ENCODE measurements around the gene OAF. TPM values are rescaled to one million over a fixed set of nuclear protein-coding genes. Genes with fewer than 3 reads are reported as not detected.
A peak's percentile ranks its signal among the peaks of the same experiment; 100 is the strongest.

Gene OAF
- total RNA-seq, 1 donor from 2014 or later: 216 TPM

- Histone ChIP-seq H3K27ac (no peak overlapping the region), H3K4me1 (no peaks in the 10 kb centered on the region), H3K27me3 (no peaks in the 10 kb centered on the region), H3K4me3 (no peak overlapping the region), H3K36me3 (no peaks in the 10 kb centered on the region), H3K9me3 (no peaks in the 10 kb centered on the region)
- peak in 1 of 2 donors; percentile 35 for DNase-seq (ENCODE audit: low spot score in 2 of 2)
- no peak for TF ChIP-seq CTCF (IDR thresholded peaks at IDR 0.05)
- intact Hi-C loops (cut with DNase I): no loop called here
Observed at GRCh38 chr11:120182372-120182771, 28.5 kb upstream of the OAF start.

- Histone ChIP-seq H3K4me3 (no peak overlapping the region), H3K27me3 (no peaks in the 10 kb centered on the region), H3K36me3 (no peaks in the 10 kb centered on the region), H3K4me1 (no peaks in the 10 kb centered on the region), H3K27ac (no peak overlapping the region), H3K9me3 (no peaks in the 10 kb centered on the region)
- intact Hi-C loops (cut with DNase I): no loop called here
- TF ChIP-seq CTCF (IDR thresholded peaks at IDR 0.05): peak in 1 of 3 experiments; percentile 14
- peak in 1 of 2 donors; percentile 62 for DNase-seq (ENCODE audit: low spot score in 2 of 2)
Observed at GRCh38 chr11:120182790-120183491, 27.9 kb upstream of the OAF start.

GRCh38 chr11:120183701-120184141, 27.1 kb upstream of the OAF start:
- intact Hi-C loops (cut with DNase I): no loop called here
- TF ChIP-seq CTCF (IDR thresholded peaks at IDR 0.05): no peak
- peak in 1 of 2 donors; percentile 50 for DNase-seq (ENCODE audit: low spot score in 2 of 2)
- H3K27me3 ChIP-seq: no peaks in the 10 kb centered on the region
- H3K27ac ChIP-seq: peak overlapping the region in 1 of 2 donors; percentile 4
- no peak overlapping the region for H3K4me3 ChIP-seq
- H3K4me1 ChIP-seq: no peaks in the 10 kb centered on the region
- H3K9me3 ChIP-seq: no peaks in the 10 kb centered on the region
- no peaks in the 10 kb centered on the region for H3K36me3 ChIP-seq

- DNase-seq (ENCODE audit: low spot score in 2 of 2): peak in 1 of 2 donors; percentile 63
- no peak for TF ChIP-seq CTCF (IDR thresholded peaks at IDR 0.05)
- no peak overlapping the region for H3K4me3 ChIP-seq
Observed at GRCh38 chr11:120184371-120184945, 26.4 kb upstream of the OAF start.

GRCh38 chr11:120184946-120185705, 25.7 kb upstream of the OAF start:
- peak overlapping the region in 1 of 2 donors; percentile 40 for H3K27ac ChIP-seq
- intact Hi-C loops (cut with DNase I): no loop called here

More at GRCh38 chr11:120184371-120184945, 26.4 kb upstream of the OAF start:
- no peaks in the 10 kb centered on the region for H3K36me3 ChIP-seq
- H3K9me3 ChIP-seq: no peaks in the 10 kb centered on the region
- no peaks in the 10 kb centered on the region for H3K4me1 ChIP-seq
- intact Hi-C loops (cut with DNase I): no loop called here
- H3K27me3 ChIP-seq: no peaks in the 10 kb centered on the region
- peak overlapping the region in 1 of 2 donors; percentile 40 for H3K27ac ChIP-seq

More at GRCh38 chr11:120184946-120185705, 25.7 kb upstream of the OAF start:
- no peaks in the 10 kb centered on the region for H3K9me3 ChIP-seq
- H3K27me3 ChIP-seq: no peaks in the 10 kb centered on the region
- H3K4me3 ChIP-seq: no peak overlapping the region
- H3K36me3 ChIP-seq: no peaks in the 10 kb centered on the region
- H3K4me1 ChIP-seq: no peaks in the 10 kb centered on the region
- DNase-seq (ENCODE audit: low spot score in 2 of 2): peak in 1 of 2 donors; percentile 67
- TF ChIP-seq CTCF (IDR thresholded peaks at IDR 0.05): no peak

Measured in ascending aorta (tissue), 2 donors.